Measurements from ENCODE around the gene CD300A.
A peak's percentile ranks its signal among the peaks of the same experiment; 100 is the strongest.

CD300A gene

GRCh38 chr17:74450231-74450630, 16.2 kb upstream of the CD300A start:
- no peak overlapping the region for H3K4me3 ChIP-seq (ENCODE audit: low read depth, low read length)
- no peak for DNase-seq (ENCODE audit: low read depth)
- in situ Hi-C loops (cut with HindIII; ENCODE audit: low sequenced_read_pairs), result no loop called here
- no peak for TF ChIP-seq CTCF (IDR thresholded peaks at IDR 0.05; ENCODE audit: low read depth, low read length, missing control alignments)

GRCh38 chr17:74450925-74451403, 15.5 kb upstream of the CD300A start:
- H3K4me3 ChIP-seq (ENCODE audit: low read depth, low read length), result no peak overlapping the region
- in situ Hi-C loops (cut with HindIII; ENCODE audit: low sequenced_read_pairs), result no loop called here
- no peak for TF ChIP-seq CTCF (IDR thresholded peaks at IDR 0.05; ENCODE audit: low read depth, low read length, missing control alignments)
- DNase-seq (ENCODE audit: low read depth), result no peak

GRCh38 chr17:74451557-74451956, 14.9 kb upstream of the CD300A start:
- DNase-seq (ENCODE audit: low read depth), result no peak
- no peak overlapping the region for H3K4me3 ChIP-seq (ENCODE audit: low read depth, low read length)
- in situ Hi-C loops (cut with HindIII; ENCODE audit: low sequenced_read_pairs), result no loop called here
- no peak for TF ChIP-seq CTCF (IDR thresholded peaks at IDR 0.05; ENCODE audit: low read depth, low read length, missing control alignments)

GRCh38 chr17:74452033-74452840, 14.2 kb upstream of the CD300A start:
- H3K4me3 ChIP-seq (ENCODE audit: low read depth, low read length), result no peak overlapping the region
- no peak for DNase-seq (ENCODE audit: low read depth)
- in situ Hi-C loops (cut with HindIII; ENCODE audit: low sequenced_read_pairs), result no loop called here
- TF ChIP-seq CTCF (IDR thresholded peaks at IDR 0.05; ENCODE audit: low read depth, low read length, missing control alignments), result no peak

GRCh38 chr17:74452841-74453661, 13.4 kb upstream of the CD300A start:
- DNase-seq (ENCODE audit: low read depth), result no peak
- in situ Hi-C loops (cut with HindIII; ENCODE audit: low sequenced_read_pairs), result no loop called here
- peak overlapping the region; percentile 7 for H3K4me3 ChIP-seq (ENCODE audit: low read depth, low read length)
- TF ChIP-seq CTCF (IDR thresholded peaks at IDR 0.05; ENCODE audit: low read depth, low read length, missing control alignments), result no peak

GRCh38 chr17:74453665-74454196, 12.7 kb upstream of the CD300A start:
- peak overlapping the region; percentile 7 for H3K4me3 ChIP-seq (ENCODE audit: low read depth, low read length)
- no peak for DNase-seq (ENCODE audit: low read depth)
- in situ Hi-C loops (cut with HindIII; ENCODE audit: low sequenced_read_pairs), result no loop called here
- no peak for TF ChIP-seq CTCF (IDR thresholded peaks at IDR 0.05; ENCODE audit: low read depth, low read length, missing control alignments)
